Tibial nerve (tissue), 4 donors: ENCODE measurements around the gene CRTC1. TPM values are rescaled to one million over a fixed set of nuclear protein-coding genes. Genes with fewer than 3 reads are reported as not detected.

ENCODE experiments used
- DNase-seq, 2 donors: peaks; one replicate each; pipeline ENCODE4 v3.0.0-alpha.2; 2019; ENCODE audit warnings: low spot score in 2 of 2
- H3K27ac ChIP-seq, 4 donors: fragments of 200-600 bp; sonication (generic) in 3 of 4; one replicate each; pipeline ENCODE4 v1.5.1; 2017 to 2019; ENCODE audit warnings: mild to moderate bottlenecking in 1 of 4
- H3K27me3 ChIP-seq, 2 donors: fragments of 200-600 bp; sonication (generic) in 1 of 2; one replicate each; pipeline versions ENCODE4 v1.5.1 to v1.6.0; 2017 to 2019
- H3K36me3 ChIP-seq, 3 donors: fragments of 200-600 bp; sonication (generic); one replicate each; pipeline ENCODE4 v1.5.1; 2018 to 2019
- H3K4me1 ChIP-seq, 4 donors: fragments of 200-600 bp; sonication (generic) in 3 of 4; one replicate each; pipeline ENCODE4 v1.5.1; 2017 to 2019
- H3K4me3 ChIP-seq, 4 donors: fragments of 200-600 bp; sonication (generic) in 3 of 4; one replicate each; pipeline ENCODE4 v1.5.1; 2017 to 2019; ENCODE audit warnings: mild to moderate bottlenecking in 1 of 4, moderate library complexity in 1 of 4
- H3K9me3 ChIP-seq, 4 donors: fragments of 200-600 bp; sonication (generic) in 3 of 4; one replicate each; pipeline ENCODE4 v1.5.1; 2017 to 2019
- EP300 ChIP-seq, 2 donors: sonication (generic); formaldehyde crosslinking; IDR thresholded peaks; one replicate each; pipeline ENCODE4 v1.6.1; 2017; ENCODE audit warnings: antibody characterized with exemption in 2 of 2, mild to moderate bottlenecking in 1 of 2
- POLR2A ChIP-seq, 2 donors: fragments of 450-650 bp; IDR thresholded peaks; one replicate each; pipeline ENCODE4 v1.6.1; 2017; ENCODE audit warnings: antibody characterized with exemption in 2 of 2, mild to moderate bottlenecking in 2 of 2, moderate library complexity in 2 of 2
- WGBS, 2 donors: methylation state at CpG; one replicate each; pipeline ENCODE4 v1.1.5; 2018; 5-methylcytosine and 5-hydroxymethylcytosine counted together
- total RNA-seq, 4 donors: library from RNA; depleted of rRNA; stranded (reverse); fragments of >200 nt; gene quantifications; one replicate each; pipeline ENCODE4 v1.1.0, GENCODE V29; 2016
- TF ChIP-seq, protein P1 (sequence below), 5 experiments: fragments of 200-600 bp in 3 of 5; fragments of 450-650 bp in 2 of 5; sonication (generic) in 3 of 5; IDR thresholded peaks; one replicate each; pipeline ENCODE4 v1.5.1; 2016 to 2019; ENCODE audit warnings: antibody characterized with exemption in 5 of 5, mild to moderate bottlenecking in 3 of 5, moderate library complexity in 2 of 5

The CRTC1 gene
- total RNA-seq, 4 donors from 2014 or later, result 4.0 to 7.8 (median 6.7) TPM

DNA sequence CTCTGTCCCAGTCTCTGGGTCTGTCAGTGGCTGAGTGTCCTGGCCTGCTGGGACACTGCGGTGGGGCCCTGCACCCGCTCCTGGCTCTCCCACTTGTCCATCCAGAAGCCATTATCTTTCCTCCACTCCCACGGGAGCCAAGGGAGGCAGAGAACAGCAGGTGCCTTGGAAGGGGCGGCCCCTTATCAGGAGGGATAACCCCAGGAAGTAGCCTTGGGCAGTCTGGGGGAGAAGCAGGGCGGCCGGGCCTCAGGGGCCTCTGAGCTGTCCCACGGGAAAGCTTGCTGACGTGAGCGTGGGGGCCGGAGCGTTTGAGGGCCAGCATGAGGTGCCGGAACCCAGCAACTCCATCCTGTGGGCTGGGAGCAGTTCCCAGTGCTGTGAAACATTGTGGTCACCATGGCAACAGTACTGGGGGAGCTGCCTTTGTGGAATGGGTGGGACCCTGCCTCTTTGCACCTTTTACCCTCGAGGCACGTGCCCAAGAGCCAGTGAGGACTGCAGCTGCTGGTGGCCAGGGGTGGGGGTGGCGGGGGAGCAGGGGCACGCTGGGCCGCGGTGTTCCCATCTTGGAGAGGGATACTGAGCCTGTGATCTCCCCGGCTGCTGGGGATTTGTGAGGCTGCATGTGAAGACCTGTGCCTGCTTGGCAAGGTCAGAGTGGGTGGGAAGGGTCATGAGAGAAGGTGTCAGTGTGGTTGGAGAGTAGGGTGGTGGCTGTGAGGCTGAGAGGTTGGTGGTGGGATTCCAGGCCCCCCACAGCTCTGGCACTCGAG lies 25.7 kb upstream of the CRTC1 start:
- TF ChIP-seq POLR2A (IDR thresholded peaks at IDR 0.05) (no peak), EP300 (IDR thresholded peaks at IDR 0.05) (peak; percentile 72 to 79)
- TF ChIP-seq, protein P1, sequence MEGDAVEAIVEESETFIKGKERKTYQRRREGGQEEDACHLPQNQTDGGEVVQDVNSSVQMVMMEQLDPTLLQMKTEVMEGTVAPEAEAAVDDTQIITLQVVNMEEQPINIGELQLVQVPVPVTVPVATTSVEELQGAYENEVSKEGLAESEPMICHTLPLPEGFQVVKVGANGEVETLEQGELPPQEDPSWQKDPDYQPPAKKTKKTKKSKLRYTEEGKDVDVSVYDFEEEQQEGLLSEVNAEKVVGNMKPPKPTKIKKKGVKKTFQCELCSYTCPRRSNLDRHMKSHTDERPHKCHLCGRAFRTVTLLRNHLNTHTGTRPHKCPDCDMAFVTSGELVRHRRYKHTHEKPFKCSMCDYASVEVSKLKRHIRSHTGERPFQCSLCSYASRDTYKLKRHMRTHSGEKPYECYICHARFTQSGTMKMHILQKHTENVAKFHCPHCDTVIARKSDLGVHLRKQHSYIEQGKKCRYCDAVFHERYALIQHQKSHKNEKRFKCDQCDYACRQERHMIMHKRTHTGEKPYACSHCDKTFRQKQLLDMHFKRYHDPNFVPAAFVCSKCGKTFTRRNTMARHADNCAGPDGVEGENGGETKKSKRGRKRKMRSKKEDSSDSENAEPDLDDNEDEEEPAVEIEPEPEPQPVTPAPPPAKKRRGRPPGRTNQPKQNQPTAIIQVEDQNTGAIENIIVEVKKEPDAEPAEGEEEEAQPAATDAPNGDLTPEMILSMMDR (IDR thresholded peaks at IDR 0.05), result no peak
- Histone ChIP-seq H3K9me3 (no peaks in the 10 kb centered on the region), H3K36me3 (no peaks in the 10 kb centered on the region), H3K27me3 (no peaks in the 10 kb centered on the region), H3K4me1 (peaks cover 0 to 70% (median 50%) of the 10 kb centered on the region in 4 donors), H3K4me3 (no peak overlapping the region), H3K27ac (peak overlapping the region; percentile 74 to 94 (median 86))
- 32 to 36% methylated on average over 20 of the region's 20 CpGs for whole genome bisulfite sequencing, 2 donors
- peak; percentile 52 to 56 for DNase-seq

GRCh38 chr19:18658366-18658855 lies 25.1 kb upstream of the CRTC1 start:
- WGBS, 2 donors, result 80 to 89% methylated on average over 4 of the region's 4 CpGs
- Histone ChIP-seq H3K27me3 (no peaks in the 10 kb centered on the region), H3K4me1 (peaks cover 0 to 76% (median 56%) of the 10 kb centered on the region in 4 donors), H3K27ac (peak overlapping the region; percentile 74 to 94 (median 86)), H3K4me3 (no peak overlapping the region), H3K9me3 (no peaks in the 10 kb centered on the region), H3K36me3 (no peaks in the 10 kb centered on the region)
- TF ChIP-seq POLR2A (IDR thresholded peaks at IDR 0.05) (no peak), EP300 (IDR thresholded peaks at IDR 0.05) (no peak)
- TF ChIP-seq, protein P1 (IDR thresholded peaks at IDR 0.05), result no peak
- no peak for DNase-seq

DNA sequence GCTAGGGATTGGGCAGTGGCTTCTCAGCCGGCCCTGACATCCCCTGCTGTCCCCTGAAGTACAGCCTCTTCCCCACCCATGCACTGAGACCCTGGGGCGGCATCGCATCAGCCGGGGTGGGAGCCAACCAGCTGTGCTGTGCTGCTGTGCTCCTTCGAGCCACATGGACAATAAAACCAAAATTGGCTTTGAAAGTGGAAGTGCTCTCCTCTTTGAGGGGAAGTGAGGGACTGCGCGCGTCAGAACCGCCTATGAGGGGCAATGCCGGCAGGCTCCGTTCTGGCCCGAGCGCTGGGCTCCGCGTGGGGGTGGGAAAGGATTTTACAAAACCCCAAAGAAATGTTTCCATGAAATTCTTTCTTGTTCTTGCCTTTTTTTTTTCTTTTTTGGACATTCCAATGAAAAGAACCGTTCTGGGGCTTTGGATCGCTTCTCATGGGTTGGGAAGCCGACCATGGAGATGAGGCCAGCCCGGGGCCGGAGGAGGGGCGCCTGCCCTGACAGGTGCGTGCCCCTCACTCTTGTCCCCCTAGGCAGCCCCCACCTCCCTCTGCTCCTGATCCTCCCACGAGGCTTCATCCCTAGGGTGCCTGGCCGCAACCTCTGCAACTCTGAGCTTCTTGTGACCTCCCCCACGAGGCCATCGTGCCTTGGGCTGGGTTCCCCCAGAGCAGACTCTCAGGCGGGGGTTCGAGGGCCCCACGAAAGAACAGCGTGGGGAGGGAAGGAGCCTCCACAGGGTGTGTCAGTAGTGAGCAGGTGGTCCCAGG lies 24.0 kb upstream of the CRTC1 start:
- Histone ChIP-seq H3K4me1 (peaks cover 0 to 86% (median 63%) of the 10 kb centered on the region in 4 donors), H3K9me3 (no peaks in the 10 kb centered on the region), H3K4me3 (peak overlapping the region in 2 of 4 donors; percentile 0 to 2), H3K27ac (peak overlapping the region; percentile 74 to 94 (median 86)), H3K36me3 (peaks cover 0 to 7% (median 0%) of the 10 kb centered on the region in 3 donors), H3K27me3 (no peaks in the 10 kb centered on the region)
- peak in 1 of 2 donors; percentile 34 for DNase-seq
- TF ChIP-seq, protein P1 (IDR thresholded peaks at IDR 0.05), result peak in 1 of 5 experiments; percentile 32
- TF ChIP-seq EP300 (IDR thresholded peaks at IDR 0.05) (peak in 1 of 2 donors; percentile 73), POLR2A (IDR thresholded peaks at IDR 0.05) (no peak)
- WGBS, 2 donors, result 22 to 30% methylated on average over 27 to 30 of the region's 30 CpGs

DNA sequence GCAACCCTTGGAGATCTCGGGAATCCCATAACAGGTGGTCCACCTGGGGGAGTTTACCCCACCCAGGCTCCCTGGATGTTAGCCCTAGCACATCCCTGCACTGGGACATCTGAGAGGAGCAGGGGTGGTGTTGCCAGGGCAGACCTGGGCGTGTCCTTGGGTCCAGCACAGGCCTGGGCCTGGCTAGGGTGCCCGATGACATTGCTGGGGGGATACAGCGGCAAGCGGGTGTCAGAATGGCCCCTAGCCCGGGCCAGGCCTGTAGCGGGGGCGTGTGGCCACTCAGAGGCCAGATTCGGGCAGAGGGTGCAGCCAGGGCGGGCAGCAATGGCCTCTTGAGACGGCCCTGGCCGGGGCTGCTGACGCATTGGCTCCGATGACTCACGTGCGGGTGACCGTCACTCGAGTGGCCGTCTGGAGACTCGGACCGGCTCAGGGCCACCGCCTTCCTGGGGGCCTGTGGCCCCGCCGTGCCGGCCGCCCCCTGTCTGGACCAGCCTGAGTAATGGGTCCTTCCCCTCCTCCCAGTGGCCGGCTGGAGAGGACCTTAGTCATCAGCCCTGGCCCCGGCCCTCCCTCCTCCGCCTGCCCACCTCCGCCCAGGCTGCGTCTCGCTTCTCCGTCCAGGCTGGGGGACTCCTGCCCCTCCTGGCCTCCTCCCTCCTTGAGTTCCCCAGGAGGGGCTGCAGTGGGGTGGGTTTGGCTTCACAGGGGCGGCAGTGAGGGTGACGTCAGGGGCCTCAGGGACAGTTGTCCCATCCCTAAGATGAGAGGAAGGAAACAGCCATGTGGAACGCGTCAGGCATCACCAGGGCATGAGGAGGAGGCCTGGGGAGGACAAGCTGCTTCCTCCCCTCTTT lies 23.2 kb upstream of the CRTC1 start:
- Histone ChIP-seq H3K36me3 (peaks cover 0 to 14% (median 0%) of the 10 kb centered on the region in 3 donors), H3K4me1 (peaks cover 0 to 86% (median 64%) of the 10 kb centered on the region in 4 donors), H3K27ac (peak overlapping the region; percentile 74 to 94 (median 86)), H3K27me3 (no peaks in the 10 kb centered on the region), H3K9me3 (no peaks in the 10 kb centered on the region), H3K4me3 (peak overlapping the region in 2 of 4 donors; percentile 2 to 18)
- peak; percentile 31 to 83 for TF ChIP-seq EP300 (IDR thresholded peaks at IDR 0.05)
- TF ChIP-seq, protein P1 (IDR thresholded peaks at IDR 0.05), result no peak
- peak; percentile 49 to 58 for DNase-seq
- WGBS, 2 donors, result 42 to 71% methylated on average over 10 to 30 of the region's 37 CpGs
